Naive thymus-derived CD4-positive, alpha-beta T cell (primary cell): ENCODE measurements around the gene OAS3. TPM values are rescaled to one million over a fixed set of nuclear protein-coding genes. Genes with fewer than 3 reads are reported as not detected.
A peak's percentile ranks its signal among the peaks of the same experiment; 100 is the strongest.

Experiments used
- ATAC-seq: fragments of 150-1000 bp; cut with Tn5 transposase; 2 replicates; pipeline ENCODE4 v1.10.0; 2021; ENCODE audit warnings: mild to moderate bottlenecking, moderate library complexity
- CTCF ChIA-PET: fragments of 350-600 bp; sonication (Branson Sonifier 250); formaldehyde crosslinking; loops from one replicate; lab custom pipeline; 2021; ENCODE audit warnings: antibody characterized with exemption; lab: Charles Lee
- POLR2A ChIA-PET: fragments of 350-600 bp; sonication (Branson Sonifier 250); formaldehyde crosslinking; loops from one replicate; lab custom pipeline; 2021; ENCODE audit warnings: antibody characterized with exemption, inconsistent platforms; lab: Charles Lee
- DNase-seq, 9 donors: peaks; one replicate each; pipeline versions ENCODE4 v3.0.0 to v3.0.0-alpha.2; 2020 to 2022; ENCODE audit warnings: mixed read lengths in 1 of 9
- H3K27ac ChIP-seq: one replicate; pipeline ENCODE4 v1.7.0; 2013; ENCODE audit warnings: mild to moderate bottlenecking, low read depth, low read length, moderate library complexity
- H3K27me3 ChIP-seq, 2 donors: one replicate each; pipeline ENCODE4 v1.7.0; 2013; ENCODE audit warnings: low read length in 2 of 2, mild to moderate bottlenecking in 2 of 2, moderate library complexity in 2 of 2; ENCODE audit not compliant: control insufficient read depth in 2 of 2, insufficient read depth in 2 of 2
- H3K36me3 ChIP-seq, 3 experiments: 1 replicate in 2 of 3; 2 replicates in 1 of 3; pipeline ENCODE4 v1.7.0; 2013; ENCODE audit warnings: low read length in 3 of 3, mild to moderate bottlenecking in 3 of 3, moderate library complexity in 1 of 3; ENCODE audit not compliant: insufficient read depth in 3 of 3, control insufficient read depth in 2 of 3
- H3K4me1 ChIP-seq, 2 donors: one replicate each; pipeline ENCODE4 v1.7.0; 2013; ENCODE audit warnings: low read length in 2 of 2, mild to moderate bottlenecking in 2 of 2, moderate library complexity in 1 of 2; ENCODE audit not compliant: control insufficient read depth in 2 of 2, insufficient read depth in 2 of 2
- H3K4me3 ChIP-seq: 2 replicates; pipeline ENCODE4 v1.7.0; 2013; ENCODE audit warnings: mild to moderate bottlenecking, low read length
- H3K9me3 ChIP-seq, 3 experiments: 1 replicate in 2 of 3; 2 replicates in 1 of 3; pipeline ENCODE4 v1.7.0; 2013; ENCODE audit warnings: low read length in 3 of 3; ENCODE audit not compliant: control insufficient read depth in 2 of 3
- H3K27ac Mint-ChIP-seq, 9 donors: one replicate each; pipeline ENCODE4 v1.8.0; 2020 to 2022; ENCODE audit warnings: mixed read lengths in 9 of 9, mild to moderate bottlenecking in 8 of 9, moderate library complexity in 5 of 9, inconsistent platforms in 2 of 9
- H3K27me3 Mint-ChIP-seq, 5 donors: one replicate each; pipeline ENCODE4 v1.8.0; 2021 to 2022; ENCODE audit warnings: mixed read lengths in 5 of 5, mild to moderate bottlenecking in 1 of 5
- H3K36me3 Mint-ChIP-seq, 5 donors: one replicate each; pipeline ENCODE4 v1.8.0; 2020 to 2022; ENCODE audit warnings: mixed read lengths in 5 of 5, mild to moderate bottlenecking in 3 of 5, inconsistent platforms in 1 of 5
- H3K4me1 Mint-ChIP-seq, 7 donors: one replicate each; pipeline ENCODE4 v1.8.0; 2020 to 2022; ENCODE audit warnings: mixed read lengths in 7 of 7, mild to moderate bottlenecking in 3 of 7, inconsistent platforms in 1 of 7
- H3K4me3 Mint-ChIP-seq, 10 donors: one replicate each; pipeline ENCODE4 v1.8.0; 2020 to 2022; ENCODE audit warnings: mild to moderate bottlenecking in 10 of 10, mixed read lengths in 10 of 10, moderate library complexity in 6 of 10, inconsistent platforms in 2 of 10
- H3K9me3 Mint-ChIP-seq, 11 donors: one replicate each; pipeline ENCODE4 v1.8.0; 2020 to 2022; ENCODE audit warnings: mixed read lengths in 11 of 11, mild to moderate bottlenecking in 4 of 11, inconsistent platforms in 1 of 11, moderate library complexity in 1 of 11
- intact Hi-C, 2 donors: fragments of 100-400 bp; cut with micrococcal nuclease; formaldehyde crosslinking; loops; one replicate each; pipeline ENCODE4 v1.15.1; 2023
- polyA plus RNA-seq, 2 donors: library from polyadenylated mRNA; unstranded; fragments of 300-500 nt; fragmentation: Illumina TruSeq; gene quantifications; one replicate each; pipeline ENCODE4 v1.2.3, GENCODE V29; 2021
- total RNA-seq, 6 experiments: library from RNA in 5 of 6; stranded (reverse) in 5 of 6; gene quantifications; 1 replicate in 5 of 6; 2 replicates in 1 of 6; pipeline ENCODE4 v1.2.3 and lab custom pipeline; 2021 to 2026

Gene OAS3
- total and polyA plus RNA-seq, 7 experiments from 2014 or later: 14.8 to 264 (median 20.7) TPM

GRCh38 chr12:112992541-112993398 lies 54.5 kb downstream of the OAS3 start:
- Mint-ChIP-seq H3K9me3 (peaks cover 0 to 14% (median 0%) of the 10 kb centered on the region in 11 donors), H3K27ac (peak overlapping the region in 7 of 9 donors; percentile 5 to 72 (median 50)), H3K27me3 (no peaks in the 10 kb centered on the region), H3K36me3 (peaks cover 37 to 83% (median 74%) of the 10 kb centered on the region in 5 donors), H3K4me3 (peak overlapping the region in 1 of 10 donors; percentile 25), H3K4me1 (peaks cover 11 to 62% (median 21%) of the 10 kb centered on the region in 7 donors)
- ATAC-seq (peak; percentile 83), DNase-seq (peak in 8 of 9 donors; percentile 29 to 58 (median 49))
- H3K9me3 ChIP-seq: no peaks in the 10 kb centered on the region
- CTCF ChIA-PET: interaction anchor here (0.6 to 7.9 kb wide), 30 partner anchors 9 to 984 kb away, joined by 3 to 61 read pairs (median 4); partner anchors contain the start of gene OAS2
- H3K4me3 ChIP-seq: no peak overlapping the region
- no peak overlapping the region for H3K27ac ChIP-seq
- H3K27me3 ChIP-seq: no peaks in the 10 kb centered on the region
- H3K4me1 ChIP-seq: peaks cover 0 to 5% of the 10 kb centered on the region in 2 donors
- peaks cover 15 to 77% (median 30%) of the 10 kb centered on the region in 3 experiments for H3K36me3 ChIP-seq
- POLR2A ChIA-PET: interaction anchor here (0.7 to 2.4 kb wide), 4 partner anchors 14 to 229 kb away, joined by 3 to 36 read pairs (median 4); partner anchors contain the start of genes OAS2 and TPCN1
- intact Hi-C loops: loop anchor here (1.0 to 5.0 kb wide), 7 partner anchors 14 to 182 kb away; partner anchors contain the start of gene OAS2 (in 2 of the 2)

GRCh38 chr12:112995008-112995407 lies 56.7 kb downstream of the OAS3 start:
- Histone ChIP-seq H3K9me3 (peaks cover 0 to 6% (median 0%) of the 10 kb centered on the region in 3 experiments), H3K27ac (no peak overlapping the region), H3K4me3 (no peak overlapping the region), H3K27me3 (no peaks in the 10 kb centered on the region), H3K36me3 (peaks cover 21 to 76% (median 28%) of the 10 kb centered on the region in 3 experiments), H3K4me1 (no peaks in the 10 kb centered on the region)
- H3K4me3 Mint-ChIP-seq: no peak overlapping the region
- DNase-seq: no peak
- H3K4me1 Mint-ChIP-seq: peaks cover 4 to 41% (median 11%) of the 10 kb centered on the region in 7 donors
- POLR2A ChIA-PET: interaction anchor here (1.2 kb wide), 1 partner anchor 16 kb away, joined by 3 read pairs; no protein-coding TSS in a partner anchor
- H3K27ac Mint-ChIP-seq: peak overlapping the region in 4 of 9 donors; percentile 1 to 84 (median 54)
- CTCF ChIA-PET: interaction anchor here (0.8 to 7.9 kb wide), 2 partner anchors 15 to 37 kb away, joined by 4 to 61 read pairs; partner anchors contain the start of gene OAS2
- intact Hi-C loops: no loop called here
- no peak for ATAC-seq
- H3K9me3 Mint-ChIP-seq: peaks cover 0 to 14% (median 0%) of the 10 kb centered on the region in 11 donors
- H3K36me3 Mint-ChIP-seq: peaks cover 38 to 83% (median 74%) of the 10 kb centered on the region in 5 donors
- H3K27me3 Mint-ChIP-seq: no peaks in the 10 kb centered on the region

GRCh38 chr12:112996501-112996900 lies 58.2 kb downstream of the OAS3 start:
- H3K36me3 Mint-ChIP-seq: peaks cover 31 to 84% (median 74%) of the 10 kb centered on the region in 5 donors
- H3K4me3 Mint-ChIP-seq: no peak overlapping the region
- peak overlapping the region in 2 of 9 donors; percentile 38 to 65 for H3K27ac Mint-ChIP-seq
- Histone ChIP-seq H3K36me3 (peaks cover 21 to 73% (median 25%) of the 10 kb centered on the region in 3 experiments), H3K4me1 (no peaks in the 10 kb centered on the region), H3K27ac (no peak overlapping the region), H3K4me3 (no peak overlapping the region), H3K27me3 (no peaks in the 10 kb centered on the region), H3K9me3 (peaks cover 0 to 6% (median 0%) of the 10 kb centered on the region in 3 experiments)
- no peaks in the 10 kb centered on the region for H3K27me3 Mint-ChIP-seq
- ChIA-PET CTCF (no interaction called here), POLR2A (no interaction called here)
- ATAC-seq: no peak
- intact Hi-C loops: no loop called here
- DNase-seq: no peak
- H3K9me3 Mint-ChIP-seq: peaks cover 0 to 8% (median 0%) of the 10 kb centered on the region in 11 donors
- H3K4me1 Mint-ChIP-seq: peaks cover 4 to 31% (median 7%) of the 10 kb centered on the region in 7 donors

- peaks cover 0 to 6% (median 0%) of the 10 kb centered on the region in 3 experiments for H3K9me3 ChIP-seq
- intact Hi-C loops: no loop called here
- H3K4me3 ChIP-seq: no peak overlapping the region
- H3K4me1 Mint-ChIP-seq: peaks cover 4 to 25% (median 7%) of the 10 kb centered on the region in 7 donors
- peak overlapping the region in 2 of 9 donors; percentile 29 to 83 for H3K27ac Mint-ChIP-seq
- DNase-seq (no peak), ATAC-seq (no peak)
- no peaks in the 10 kb centered on the region for H3K27me3 ChIP-seq
- ChIA-PET POLR2A (interaction anchor here (1.4 kb wide), 1 partner anchor 20 kb away, joined by 4 read pairs; the partner anchor contains the start of gene OAS2), CTCF (no interaction called here)
- H3K4me1 ChIP-seq: no peaks in the 10 kb centered on the region
- peaks cover 24 to 77% (median 74%) of the 10 kb centered on the region in 5 donors for H3K36me3 Mint-ChIP-seq
- no peaks in the 10 kb centered on the region for H3K27me3 Mint-ChIP-seq
- H3K4me3 Mint-ChIP-seq: no peak overlapping the region
- peaks cover 21 to 73% (median 25%) of the 10 kb centered on the region in 3 experiments for H3K36me3 ChIP-seq
- H3K27ac ChIP-seq: no peak overlapping the region
- peaks cover 0 to 7% (median 0%) of the 10 kb centered on the region in 11 donors for H3K9me3 Mint-ChIP-seq
These were observed 59.2 kb downstream of the OAS3 start for GRCh38 chr12:112997506-112997905.

GRCh38 chr12:112998987-112999767 lies 60.9 kb downstream of the OAS3 start:
- H3K27me3 ChIP-seq: no peaks in the 10 kb centered on the region
- ChIA-PET POLR2A (no interaction called here), CTCF (interaction anchor here (1.0 kb wide), 1 partner anchor 8 kb away, joined by 4 read pairs; no protein-coding TSS in a partner anchor)
- H3K27ac ChIP-seq: no peak overlapping the region
- ATAC-seq: no peak
- no peak overlapping the region for H3K4me3 ChIP-seq
- H3K9me3 ChIP-seq: peaks cover 0 to 6% (median 0%) of the 10 kb centered on the region in 3 experiments
- peaks cover 0 to 9% (median 4%) of the 10 kb centered on the region in 7 donors for H3K4me1 Mint-ChIP-seq
- no peaks in the 10 kb centered on the region for H3K4me1 ChIP-seq
- H3K4me3 Mint-ChIP-seq: no peak overlapping the region
- H3K9me3 Mint-ChIP-seq: peaks cover 0 to 4% (median 0%) of the 10 kb centered on the region in 11 donors
- DNase-seq: no peak
- H3K36me3 ChIP-seq: peaks cover 31 to 87% (median 33%) of the 10 kb centered on the region in 3 experiments
- peak overlapping the region in 2 of 9 donors; percentile 3 to 67 for H3K27ac Mint-ChIP-seq
- H3K36me3 Mint-ChIP-seq: peaks cover 30 to 85% (median 75%) of the 10 kb centered on the region in 5 donors
- intact Hi-C loops: no loop called here
- no peaks in the 10 kb centered on the region for H3K27me3 Mint-ChIP-seq

- DNase-seq: no peak
- Histone ChIP-seq H3K4me3 (no peak overlapping the region), H3K4me1 (no peaks in the 10 kb centered on the region), H3K9me3 (peaks cover 0 to 6% (median 0%) of the 10 kb centered on the region in 3 experiments), H3K27ac (no peak overlapping the region), H3K27me3 (no peaks in the 10 kb centered on the region), H3K36me3 (peaks cover 37 to 94% (median 38%) of the 10 kb centered on the region in 3 experiments)
- ChIA-PET POLR2A (no interaction called here), CTCF (no interaction called here)
- Mint-ChIP-seq H3K27ac (peak overlapping the region in 1 of 9 donors; percentile 75), H3K4me1 (peaks cover 0 to 9% (median 5%) of the 10 kb centered on the region in 7 donors), H3K27me3 (no peaks in the 10 kb centered on the region), H3K4me3 (no peak overlapping the region), H3K9me3 (peaks cover 0 to 4% (median 0%) of the 10 kb centered on the region in 11 donors), H3K36me3 (peaks cover 24 to 90% (median 70%) of the 10 kb centered on the region in 5 donors)
- ATAC-seq: no peak
- intact Hi-C loops: no loop called here
These were observed 62.2 kb downstream of the OAS3 start for GRCh38 chr12:113000433-113000832.
